Pons (tissue), 1 donor: ENCODE results near the gene ABHD12.
A peak's percentile ranks its signal among the peaks of the same experiment; 100 is the strongest.
"Not testable (repeated sequence)": the region's sequence is repeated elsewhere in the genome, so short reads cannot be mapped to it uniquely, and the experiment has no call there.

Experiments
- DNase-seq: peaks from one replicate; pipeline ENCODE4 v3.0.0-alpha.2; 2016; ENCODE audit warnings: low spot score

The ABHD12 gene

GRCh38 chr20:25390538-25391528 is at the start of gene ABHD12:
Gene ABHD12 (minus strand): TSS chr20:25390835. CDS start chr20:25390703, 132 bp downstream.
- peak; percentile 96 for DNase-seq

- no peak for DNase-seq
These were observed 48.7 kb upstream of the ABHD12 start for GRCh38 chr20:25439328-25439727.

- DNase-seq, result no peak
These were observed 46.5 kb upstream of the ABHD12 start for GRCh38 chr20:25437153-25437581.

GRCh38 chr20:25424536-25424935 is 33.9 kb upstream of the ABHD12 start:
- no peak for DNase-seq

GRCh38 chr20:25422032-25422431 is 31.4 kb upstream of the ABHD12 start:
- no peak for DNase-seq

- DNase-seq, result no peak
These were observed 30.5 kb upstream of the ABHD12 start for GRCh38 chr20:25421102-25421501.

- DNase-seq, result no peak
These were observed 28.1 kb upstream of the ABHD12 start for GRCh38 chr20:25418776-25419175.

- DNase-seq, result no peak
These were observed 18.3 kb upstream of the ABHD12 start for GRCh38 chr20:25408890-25409289.

- no peak for DNase-seq
These were observed 17.5 kb upstream of the ABHD12 start for GRCh38 chr20:25408170-25408547.

- DNase-seq, result peak; percentile 67
These were observed 16.9 kb upstream of the ABHD12 start, which contains the start of gene GINS1 for GRCh38 chr20:25407311-25408169. Gene GINS1 (plus strand): TSS chr20:25407673. CDS start chr20:25407821, 148 bp downstream.

- DNase-seq, result no peak
These were observed 11.9 kb upstream of the ABHD12 start for GRCh38 chr20:25402583-25402982.

- not testable (repeated sequence) for DNase-seq
These were observed 9.7 kb upstream of the ABHD12 start for GRCh38 chr20:25400291-25400732.

GRCh38 chr20:25399037-25399430 is 8.4 kb upstream of the ABHD12 start:
- DNase-seq, result peak; percentile 96

GRCh38 chr20:25398376-25399036 is 7.9 kb upstream of the ABHD12 start:
- DNase-seq, result peak; percentile 61

- no peak for DNase-seq
These were observed 7.2 kb upstream of the ABHD12 start for GRCh38 chr20:25397821-25398220.

- no peak for DNase-seq
These were observed 6.5 kb upstream of the ABHD12 start for GRCh38 chr20:25397096-25397495.

GRCh38 chr20:25394996-25395395 is 4.4 kb upstream of the ABHD12 start:
- DNase-seq, result no peak

GRCh38 chr20:25394276-25394675 is 3.6 kb upstream of the ABHD12 start:
- no peak for DNase-seq

GRCh38 chr20:25389858-25390537 is 637 bp downstream of the ABHD12 start:
- no peak for DNase-seq

- DNase-seq, result peak; percentile 49
These were observed 1.2 kb downstream of the ABHD12 start for GRCh38 chr20:25389401-25389857.

- no peak for DNase-seq
These were observed 7.8 kb downstream of the ABHD12 start for GRCh38 chr20:25382704-25383370.
